ENCODE results near the gene PGAP3.
"Not testable (repeated sequence)": the region's sequence is repeated elsewhere in the genome, so short reads cannot be mapped to it uniquely, and the experiment has no call there.

The PGAP3 gene

GRCh38 chr17:39687546-39688474 lies at the start of gene PGAP3:
Gene PGAP3 (minus strand): TSS chr17:39688057. CDS start chr17:39688014, 43 bp downstream.
- peak; percentile 87 for DNase-seq (ENCODE audit: low read depth)

- DNase-seq (ENCODE audit: low read depth) = no peak
These were observed 49.4 kb upstream of the PGAP3 start for GRCh38 chr17:39737206-39737759.

- DNase-seq (ENCODE audit: low read depth) = no peak
These were observed 48.7 kb upstream of the PGAP3 start for GRCh38 chr17:39736319-39737165.

GRCh38 chr17:39735882-39736281 lies 48.0 kb upstream of the PGAP3 start:
- DNase-seq (ENCODE audit: low read depth) = no peak

- no peak for DNase-seq (ENCODE audit: low read depth)
These were observed 44.7 kb upstream of the PGAP3 start for GRCh38 chr17:39732586-39732985.

- DNase-seq (ENCODE audit: low read depth) = peak; percentile 94
These were observed 42.5 kb upstream of the PGAP3 start, which contains the start of gene MIEN1 for GRCh38 chr17:39730095-39730921. Gene MIEN1 (minus strand): TSS chr17:39730532. CDS start chr17:39730495, 37 bp downstream.

GRCh38 chr17:39729280-39729851 lies 41.5 kb upstream of the PGAP3 start:
- DNase-seq (ENCODE audit: low read depth) = no peak

GRCh38 chr17:39727556-39727955 lies 39.7 kb upstream of the PGAP3 start:
- DNase-seq (ENCODE audit: low read depth) = no peak

GRCh38 chr17:39726617-39727016 lies 38.8 kb upstream of the PGAP3 start:
- no peak for DNase-seq (ENCODE audit: low read depth)

- not testable (repeated sequence) for DNase-seq (ENCODE audit: low read depth)
These were observed 38.1 kb upstream of the PGAP3 start for GRCh38 chr17:39725923-39726322.

- DNase-seq (ENCODE audit: low read depth) = no peak
These were observed 36.9 kb upstream of the PGAP3 start for GRCh38 chr17:39724731-39725130.

- DNase-seq (ENCODE audit: low read depth) = peak; percentile 23
These were observed 35.4 kb upstream of the PGAP3 start for GRCh38 chr17:39722965-39723848.

- no peak for DNase-seq (ENCODE audit: low read depth)
These were observed 34.2 kb upstream of the PGAP3 start for GRCh38 chr17:39722104-39722503.

GRCh38 chr17:39719563-39720355 lies 31.9 kb upstream of the PGAP3 start:
- no peak for DNase-seq (ENCODE audit: low read depth)

GRCh38 chr17:39717660-39718059 lies 29.8 kb upstream of the PGAP3 start:
- DNase-seq (ENCODE audit: low read depth) = no peak

- no peak for DNase-seq (ENCODE audit: low read depth)
These were observed 29.2 kb upstream of the PGAP3 start for GRCh38 chr17:39716879-39717536.

GRCh38 chr17:39716073-39716818 lies 28.4 kb upstream of the PGAP3 start:
- DNase-seq (ENCODE audit: low read depth) = no peak

Measured in activated T-cell treated with anti-CD3 and anti-CD28 coated beads for 48 hours (primary cell).